Activated T-cell treated with anti-CD3 and anti-CD28 coated beads for 24 hours (primary cell): ENCODE results near the gene ATF7IP.
"Not testable (repeated sequence)": the region's sequence is repeated elsewhere in the genome, so short reads cannot be mapped to it uniquely, and the experiment has no call there.

Source experiments
- DNase-seq: peaks from one replicate; pipeline ENCODE4 v3.0.0-alpha.2; 2020; ENCODE audit warnings: low read depth

ATF7IP gene

DNA sequence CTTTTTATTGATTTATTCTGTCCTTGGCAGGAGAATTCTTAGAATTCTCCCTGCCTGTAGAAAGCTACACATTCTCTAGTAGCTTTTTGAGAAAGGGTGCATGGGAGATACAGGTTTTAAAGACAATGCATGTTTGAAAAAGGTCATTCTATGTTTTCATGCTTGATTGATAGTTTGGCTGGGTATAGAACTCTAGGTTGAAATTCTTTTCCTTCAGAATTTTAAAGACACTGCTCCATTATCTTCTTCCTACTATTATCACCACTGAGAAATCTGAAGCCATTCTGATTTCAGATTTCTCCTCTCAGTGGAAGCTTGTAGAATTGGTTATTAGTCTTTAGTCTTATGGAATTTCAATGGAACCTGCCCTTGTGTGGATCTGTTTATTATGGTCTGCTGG lies 14.0 kb downstream of the ATF7IP start:
- DNase-seq = no peak

- DNase-seq = peak; percentile 46
Measured at GRCh38 chr12:14384783-14385638, 19.5 kb downstream of the ATF7IP start.

GRCh38 chr12:14387219-14387871 lies 21.9 kb downstream of the ATF7IP start:
- DNase-seq = no peak

GRCh38 chr12:14390449-14390848 lies 25.0 kb downstream of the ATF7IP start:
- no peak for DNase-seq

DNA sequence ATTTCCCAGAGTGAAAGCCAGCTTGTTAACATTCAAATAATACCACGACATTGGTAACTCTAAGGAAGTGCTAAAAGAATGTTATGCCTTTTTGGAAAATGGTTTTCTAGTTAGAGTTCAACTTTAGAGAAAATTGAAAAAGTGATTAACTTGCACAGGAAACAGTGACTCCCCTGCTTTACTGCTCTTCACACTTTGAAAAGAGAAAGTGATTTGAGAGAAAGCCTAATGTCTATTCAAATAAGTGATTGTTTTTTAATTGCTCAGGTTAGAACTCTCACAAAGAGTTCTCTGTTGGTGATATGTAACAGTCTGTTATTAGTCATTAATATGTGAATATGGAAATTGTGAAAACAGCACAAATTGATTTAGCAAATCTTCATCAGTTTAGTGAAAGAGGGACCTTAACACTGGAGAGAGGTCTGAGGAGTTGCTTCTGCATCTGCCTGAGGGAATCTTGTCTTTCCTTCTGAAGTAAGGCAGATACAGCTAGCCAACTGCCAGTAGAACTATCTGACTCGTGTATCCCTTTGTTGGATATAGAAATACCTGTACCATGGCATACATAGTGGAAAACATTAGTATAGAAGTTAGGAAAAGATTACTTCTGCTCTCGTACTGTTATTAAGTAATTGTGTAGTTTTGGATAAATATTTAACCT lies 25.5 kb downstream of the ATF7IP start:
- no peak for DNase-seq

- DNase-seq = no peak
Measured at GRCh38 chr12:14393751-14394150, 28.3 kb downstream of the ATF7IP start.

- no peak for DNase-seq
Measured at GRCh38 chr12:14394317-14395073, 29.0 kb downstream of the ATF7IP start.

DNA sequence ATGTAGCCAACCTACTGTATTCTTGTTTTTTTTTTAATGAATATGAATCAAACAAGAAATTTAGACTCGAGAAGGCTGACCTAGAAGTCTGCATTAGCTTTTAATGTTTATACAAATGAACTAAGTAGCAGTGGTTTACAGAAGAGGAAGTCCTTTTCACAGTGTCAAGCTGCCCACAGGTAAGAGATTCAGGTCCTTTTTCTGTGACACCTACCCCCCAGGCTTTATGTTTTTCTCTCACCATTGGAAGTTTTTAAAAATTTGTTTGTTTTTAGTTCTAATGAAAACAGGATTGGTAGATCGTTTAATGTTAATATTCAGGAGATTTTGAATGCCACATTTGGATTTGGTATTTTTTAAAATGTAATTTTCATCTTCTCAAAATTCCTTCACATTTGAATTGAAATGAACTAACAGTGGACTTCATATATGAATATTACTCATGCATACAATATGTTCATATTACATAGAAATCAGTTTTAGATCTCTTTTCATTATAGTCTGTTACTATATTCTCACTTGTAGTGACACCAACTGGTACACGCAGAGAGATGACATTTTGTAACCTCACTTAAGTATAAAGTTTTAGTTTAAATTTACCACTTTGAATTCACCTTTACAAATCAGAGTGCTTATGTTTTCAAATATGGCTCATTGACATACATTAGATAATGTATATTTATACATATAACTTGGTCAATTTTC lies 29.7 kb downstream of the ATF7IP start:
- DNase-seq = no peak

- no peak for DNase-seq
Measured at GRCh38 chr12:14396071-14396470, 30.6 kb downstream of the ATF7IP start.

GRCh38 chr12:14399871-14400270 lies 34.4 kb downstream of the ATF7IP start:
- no peak for DNase-seq

DNA sequence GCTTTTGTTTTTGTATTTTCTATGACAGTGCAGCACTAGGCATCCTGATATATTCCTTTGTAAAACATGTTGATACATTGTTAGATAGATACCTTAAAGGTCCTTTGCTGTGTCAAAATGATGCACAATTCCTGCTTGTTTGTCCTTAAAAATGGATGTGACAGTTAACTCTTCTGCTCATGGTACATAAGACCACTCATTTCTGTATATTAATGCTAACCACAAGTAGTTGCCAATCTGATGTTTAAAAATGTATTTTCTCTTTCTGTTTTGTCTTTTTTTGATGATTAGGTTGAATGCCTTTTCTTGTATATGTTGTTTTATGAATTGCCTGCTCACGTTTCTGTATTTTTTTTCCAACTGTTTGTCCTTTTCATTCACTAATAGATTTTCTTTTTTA lies 35.1 kb downstream of the ATF7IP start:
- DNase-seq = no peak

- not testable (repeated sequence) for DNase-seq
Measured at GRCh38 chr12:14401267-14401666, 35.8 kb downstream of the ATF7IP start.

DNA sequence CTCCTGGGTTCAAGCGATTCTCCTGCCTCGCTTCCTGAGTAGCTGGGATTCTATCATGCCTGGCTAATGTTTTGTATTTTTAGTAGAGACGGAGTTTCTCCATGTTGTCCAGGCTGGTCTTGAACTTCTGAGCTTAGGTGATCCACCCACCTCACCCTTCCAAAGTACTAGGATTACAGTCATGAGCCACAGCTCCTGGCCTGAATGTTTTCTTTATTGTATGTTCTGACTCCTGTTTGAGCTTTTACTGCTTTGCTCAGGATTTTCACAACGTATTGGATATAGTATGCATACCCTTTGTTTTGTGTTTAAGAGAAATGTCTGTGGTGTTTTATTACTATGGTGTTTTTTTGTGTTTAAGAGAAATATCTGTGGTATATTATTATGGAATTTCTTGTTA lies 37.2 kb downstream of the ATF7IP start:
- no peak for DNase-seq

- no peak for DNase-seq
Measured at GRCh38 chr12:14403293-14403692, 37.8 kb downstream of the ATF7IP start.

DNA sequence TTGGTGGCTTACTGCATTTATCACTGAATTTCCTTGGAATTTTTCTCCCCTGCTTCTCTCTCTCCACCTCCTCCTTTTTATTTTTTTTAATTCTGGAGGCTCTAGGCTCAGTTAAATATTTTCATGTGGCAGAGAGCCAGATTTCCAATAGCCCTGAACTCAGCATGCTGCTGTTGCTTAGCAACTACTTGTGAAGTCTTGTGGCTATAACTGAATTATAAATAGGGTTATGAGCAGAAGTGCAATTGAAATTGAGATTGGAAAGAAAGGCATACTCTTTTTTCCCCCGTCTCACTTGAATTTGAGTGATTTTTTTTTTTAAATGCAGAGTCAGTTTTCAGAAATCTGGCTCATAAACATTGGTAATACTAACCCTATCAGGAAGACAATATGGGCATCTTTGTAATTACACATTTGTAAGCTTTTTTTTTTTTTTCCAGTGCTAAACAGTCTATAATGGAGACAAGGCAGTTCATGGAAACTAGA lies 38.3 kb downstream of the ATF7IP start:
- DNase-seq = no peak

DNA sequence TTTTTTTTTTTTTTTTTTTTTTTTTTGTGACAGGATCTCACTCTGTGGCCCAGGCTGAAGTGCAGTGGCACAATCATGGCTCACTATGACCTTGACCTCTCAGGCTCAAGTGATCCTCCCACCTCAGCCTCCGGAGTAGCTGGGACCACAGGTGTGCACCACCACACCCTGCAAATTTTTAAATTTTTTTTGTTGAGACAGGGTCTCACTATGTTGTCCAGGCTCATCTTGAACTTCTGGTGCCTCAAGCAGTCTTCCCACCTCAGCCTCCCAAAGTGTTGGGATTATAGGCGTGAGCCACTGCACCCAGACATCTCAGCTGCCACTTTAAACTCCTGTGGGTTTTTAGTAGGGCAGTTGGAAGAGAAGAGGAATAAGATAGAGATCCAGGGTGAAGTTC lies 39.9 kb downstream of the ATF7IP start:
- not testable (repeated sequence) for DNase-seq

DNA sequence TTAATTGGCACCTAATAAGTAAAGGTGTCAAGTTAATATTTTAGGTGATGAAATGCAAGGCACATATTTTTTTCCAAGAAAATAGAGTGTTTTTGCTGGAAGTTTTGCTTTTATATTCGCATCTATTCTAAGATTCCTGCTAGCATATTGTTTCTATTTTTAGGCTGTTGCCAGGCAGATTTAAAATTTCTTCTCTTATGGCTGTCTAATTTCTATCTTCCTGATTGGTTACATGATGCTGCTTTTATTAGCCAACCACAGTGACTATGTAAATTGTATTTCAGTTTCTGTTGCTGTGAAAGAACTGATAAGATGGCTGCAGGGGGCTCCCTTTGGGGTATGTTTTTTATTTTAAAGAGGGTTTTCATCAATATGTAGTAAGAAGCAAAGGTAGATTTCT lies 42.7 kb downstream of the ATF7IP start:
- DNase-seq = no peak

GRCh38 chr12:14410177-14410576 lies 44.7 kb downstream of the ATF7IP start:
- no peak for DNase-seq

- DNase-seq = no peak
Measured at GRCh38 chr12:14410841-14411569, 45.5 kb downstream of the ATF7IP start.

DNA sequence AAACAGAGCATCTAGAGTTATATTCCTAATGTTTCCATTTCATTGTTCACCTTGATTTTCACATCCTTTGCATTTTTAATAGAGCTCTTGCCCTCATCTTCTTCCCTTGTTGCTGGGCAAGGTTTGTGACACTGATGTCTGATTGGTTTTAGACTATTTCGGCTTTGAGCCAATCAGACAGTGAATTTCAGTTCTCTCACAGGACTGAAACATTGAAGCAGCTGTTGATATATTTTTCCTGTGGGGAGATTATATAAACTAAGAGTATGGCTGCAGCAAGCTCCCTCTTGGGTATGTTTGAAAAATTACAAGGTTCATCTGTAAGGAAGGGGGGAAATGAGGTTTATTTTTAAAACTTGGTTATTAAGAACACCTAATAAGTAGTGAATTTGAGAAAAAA lies 51.2 kb downstream of the ATF7IP start:
- no peak for DNase-seq

DNA sequence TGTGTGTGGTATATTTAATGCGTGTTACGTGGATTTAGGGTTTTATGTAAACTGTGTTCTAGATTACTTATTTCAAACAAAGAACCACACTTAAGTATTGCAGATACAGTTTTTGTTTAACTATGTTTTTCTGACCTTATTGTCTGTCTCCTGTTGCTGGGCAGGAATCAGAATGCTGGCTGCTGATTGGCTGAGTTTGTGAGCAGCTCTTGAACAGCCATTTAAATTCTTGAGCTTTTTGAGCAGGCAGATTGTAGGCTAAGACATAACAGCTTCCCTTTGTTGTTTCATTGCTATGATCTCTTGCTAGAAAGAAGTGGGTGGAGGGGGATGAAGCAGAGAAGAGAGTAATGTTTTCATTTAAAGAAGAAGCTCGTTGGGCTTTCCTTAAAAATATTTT lies 52.2 kb downstream of the ATF7IP start:
- peak; percentile 42 for DNase-seq
